ENCODE data around the gene GSN.

DNA sequence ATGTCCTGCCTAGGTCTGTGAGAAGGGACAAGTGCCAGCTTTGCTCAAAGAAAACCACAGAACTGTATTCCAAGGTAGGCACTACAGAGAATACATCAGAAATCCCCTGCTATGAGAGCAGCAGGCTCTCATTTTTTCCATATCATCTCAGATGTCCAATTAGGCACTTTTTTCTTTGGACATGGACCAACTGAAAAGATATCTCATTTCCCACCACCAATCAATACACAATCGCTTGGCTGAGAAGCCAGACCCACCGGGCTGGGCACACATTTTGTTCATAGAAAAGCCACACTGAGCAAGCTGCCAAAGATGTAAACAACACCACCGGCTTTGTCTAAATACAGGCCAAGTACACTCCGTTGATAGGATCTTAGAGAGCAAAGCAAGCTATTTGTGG is 76.2 kb downstream of the GSN start:
- TF ChIP-seq POLR2A (IDR thresholded peaks at IDR 0.05): no peak
- TF ChIP-seq CTCF (IDR thresholded peaks at IDR 0.05): no peak

All from esophagus squamous epithelium (tissue), 4 donors.